Body of pancreas (tissue), 4 donors: ENCODE measurements around the gene PTPRN2. TPM values are rescaled to one million over a fixed set of nuclear protein-coding genes. Genes with fewer than 3 reads are reported as not detected.

ENCODE experiments used
- ATAC-seq: fragments of 150-250 bp; one replicate; pipeline ENCODE4 v1.9.1; 2016
- DNase-seq, 4 donors: peaks; one replicate each; pipeline ENCODE4 v3.0.0-alpha.2; 2019
- H3K27ac ChIP-seq, 4 donors: fragments of 200-600 bp; sonication (generic); 1 replicate in 3 of 4; 2 replicates in 1 of 4; pipeline versions ENCODE4 v1.5.1 to v1.6.1; 2016 to 2019; ENCODE audit warnings: mild to moderate bottlenecking in 1 of 4, mixed read lengths in 1 of 4, moderate library complexity in 1 of 4
- H3K27me3 ChIP-seq, 2 donors: fragments of 200-600 bp; sonication (generic); one replicate each; pipeline ENCODE4 v1.6.0; 2016; ENCODE audit warnings: mild to moderate bottlenecking in 1 of 2
- H3K36me3 ChIP-seq, 2 donors: fragments of 200-600 bp; sonication (generic); replicated peaks in 1 of 2; 2 replicates each; pipeline ENCODE4 v1.5.1; 2016; ENCODE audit warnings: low read depth in 2 of 2; ENCODE audit not compliant: insufficient read depth in 1 of 2
- H3K4me1 ChIP-seq: fragments of 200-600 bp; sonication (generic); one replicate; pipeline ENCODE4 v1.6.0; 2016
- H3K4me3 ChIP-seq, 2 donors: fragments of 200-600 bp; sonication (generic); 1 replicate in 1 of 2; 2 replicates in 1 of 2; pipeline ENCODE4 v1.5.1; 2016 to 2019
- H3K9me3 ChIP-seq, 3 donors: fragments of 200-600 bp; sonication (generic); 1 replicate in 2 of 3; 2 replicates in 1 of 3; pipeline ENCODE4 v1.5.1; 2016
- POLR2A ChIP-seq, 3 donors: fragments of 450-650 bp; IDR thresholded peaks; one replicate each; pipeline ENCODE4 v1.6.1; 2016; ENCODE audit warnings: antibody characterized with exemption in 3 of 3, mild to moderate bottlenecking in 2 of 3
- WGBS, 2 donors: methylation state at CpG; one replicate each; pipeline ENCODE4 v1.1.5; 2017; 5-methylcytosine and 5-hydroxymethylcytosine counted together
- intact Hi-C: fragments of 100-400 bp; cut with DNase I; formaldehyde crosslinking; loops from one replicate; pipeline ENCODE4 v1.15.1; 2023
- total RNA-seq, 2 donors: library from RNA; depleted of rRNA; stranded (reverse); fragments of >200 nt; gene quantifications; one replicate each; pipeline ENCODE4 v1.1.0, GENCODE V29; 2016
- TF ChIP-seq, protein P1 (sequence below), 7 experiments: fragments of 450-650 bp in 4 of 7; fragments of 200-600 bp in 3 of 7; sonication (generic) in 3 of 7; IDR thresholded peaks; one replicate each; pipeline ENCODE4 v1.5.1; 2016 to 2019; ENCODE audit warnings: antibody characterized with exemption in 7 of 7

PTPRN2 gene
- total RNA-seq, 2 donors from 2014 or later: 31.6 to 76.1 TPM

DNA sequence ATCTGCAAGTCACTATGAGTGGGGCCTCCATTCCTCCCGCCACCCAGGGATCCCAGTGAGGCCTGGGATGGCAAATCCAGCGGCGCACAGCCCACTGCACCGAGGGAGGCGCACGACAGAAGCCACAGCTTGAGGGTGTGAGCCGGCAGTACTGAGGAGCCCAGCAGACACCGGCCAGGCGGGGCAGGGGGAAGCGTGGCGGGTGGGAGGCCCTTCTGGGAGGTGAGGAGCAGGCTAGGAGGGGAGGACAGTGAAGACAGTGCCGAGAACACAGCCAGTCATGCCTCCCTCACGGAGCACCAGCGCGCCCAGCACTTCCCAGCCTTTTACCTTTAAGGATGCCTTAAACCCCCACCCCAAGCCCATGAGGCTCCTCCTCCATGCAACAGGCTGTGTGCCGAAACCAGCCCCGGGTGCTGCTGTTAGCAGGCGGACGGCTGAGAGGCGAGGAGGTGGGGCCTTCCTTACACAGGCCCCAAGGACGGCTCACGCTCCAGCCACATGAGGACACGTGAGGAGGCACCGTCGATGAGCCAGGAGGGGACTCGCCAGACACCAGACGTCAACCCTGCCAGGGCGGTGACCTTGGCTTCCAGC is 258.5 kb downstream of the PTPRN2 start:
- intact Hi-C loops: no loop called here
- no peaks in the 10 kb centered on the region for H3K36me3 ChIP-seq
- WGBS, 2 donors: 83 to 93% methylated on average over 14 to 28 of the region's 28 CpGs
- ATAC-seq: no peak
- H3K4me3 ChIP-seq: no peak overlapping the region
- DNase-seq: no peak
- H3K27me3 ChIP-seq: no peaks in the 10 kb centered on the region
- H3K27ac ChIP-seq: no peak overlapping the region
- H3K9me3 ChIP-seq: no peaks in the 10 kb centered on the region
- H3K4me1 ChIP-seq: no peaks in the 10 kb centered on the region
- TF ChIP-seq, protein P1, sequence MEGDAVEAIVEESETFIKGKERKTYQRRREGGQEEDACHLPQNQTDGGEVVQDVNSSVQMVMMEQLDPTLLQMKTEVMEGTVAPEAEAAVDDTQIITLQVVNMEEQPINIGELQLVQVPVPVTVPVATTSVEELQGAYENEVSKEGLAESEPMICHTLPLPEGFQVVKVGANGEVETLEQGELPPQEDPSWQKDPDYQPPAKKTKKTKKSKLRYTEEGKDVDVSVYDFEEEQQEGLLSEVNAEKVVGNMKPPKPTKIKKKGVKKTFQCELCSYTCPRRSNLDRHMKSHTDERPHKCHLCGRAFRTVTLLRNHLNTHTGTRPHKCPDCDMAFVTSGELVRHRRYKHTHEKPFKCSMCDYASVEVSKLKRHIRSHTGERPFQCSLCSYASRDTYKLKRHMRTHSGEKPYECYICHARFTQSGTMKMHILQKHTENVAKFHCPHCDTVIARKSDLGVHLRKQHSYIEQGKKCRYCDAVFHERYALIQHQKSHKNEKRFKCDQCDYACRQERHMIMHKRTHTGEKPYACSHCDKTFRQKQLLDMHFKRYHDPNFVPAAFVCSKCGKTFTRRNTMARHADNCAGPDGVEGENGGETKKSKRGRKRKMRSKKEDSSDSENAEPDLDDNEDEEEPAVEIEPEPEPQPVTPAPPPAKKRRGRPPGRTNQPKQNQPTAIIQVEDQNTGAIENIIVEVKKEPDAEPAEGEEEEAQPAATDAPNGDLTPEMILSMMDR (IDR thresholded peaks at IDR 0.05): no peak
- TF ChIP-seq POLR2A (IDR thresholded peaks at IDR 0.05): no peak

DNA sequence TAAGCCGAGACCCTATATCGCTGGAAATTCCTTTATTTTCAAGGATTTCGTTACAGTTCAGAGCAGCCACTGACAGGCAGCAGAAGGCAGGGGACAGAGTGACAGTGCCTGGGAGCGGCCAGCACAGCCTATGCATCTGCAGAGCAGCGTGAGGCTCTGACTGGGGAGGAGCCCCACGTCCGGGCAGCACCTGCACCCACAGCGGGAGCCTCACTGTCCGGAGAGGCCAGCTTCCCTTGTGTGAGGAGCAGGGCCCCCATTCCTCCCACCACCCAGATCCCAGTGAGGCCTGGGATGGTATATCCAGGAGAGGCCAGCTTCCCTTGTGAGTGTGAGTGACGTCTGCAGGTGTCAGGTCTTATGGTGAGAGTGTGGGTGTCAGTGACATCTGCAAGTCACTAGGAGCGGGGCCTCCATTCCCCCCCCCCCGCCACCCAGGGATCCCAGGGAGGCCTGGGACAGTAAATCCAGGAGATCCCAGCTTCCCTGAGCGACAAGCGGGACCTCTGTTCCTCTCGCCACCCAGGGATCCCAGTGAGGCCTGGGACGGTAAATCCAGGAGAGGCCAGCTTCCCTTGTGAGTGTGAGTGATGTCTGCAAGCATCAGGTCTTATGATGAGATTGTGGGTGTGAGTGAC is 259.1 kb downstream of the PTPRN2 start:
- H3K27ac ChIP-seq: no peak overlapping the region
- no peak for ATAC-seq
- H3K9me3 ChIP-seq: no peaks in the 10 kb centered on the region
- no peaks in the 10 kb centered on the region for H3K36me3 ChIP-seq
- no peak overlapping the region for H3K4me3 ChIP-seq
- intact Hi-C loops: no loop called here
- no peaks in the 10 kb centered on the region for H3K4me1 ChIP-seq
- no peaks in the 10 kb centered on the region for H3K27me3 ChIP-seq
- WGBS, 2 donors: 73 to 83% methylated on average over 8 to 16 of the region's 16 CpGs
- DNase-seq: no peak
- TF ChIP-seq, protein P1 (IDR thresholded peaks at IDR 0.05): no peak
- no peak for TF ChIP-seq POLR2A (IDR thresholded peaks at IDR 0.05)

DNA sequence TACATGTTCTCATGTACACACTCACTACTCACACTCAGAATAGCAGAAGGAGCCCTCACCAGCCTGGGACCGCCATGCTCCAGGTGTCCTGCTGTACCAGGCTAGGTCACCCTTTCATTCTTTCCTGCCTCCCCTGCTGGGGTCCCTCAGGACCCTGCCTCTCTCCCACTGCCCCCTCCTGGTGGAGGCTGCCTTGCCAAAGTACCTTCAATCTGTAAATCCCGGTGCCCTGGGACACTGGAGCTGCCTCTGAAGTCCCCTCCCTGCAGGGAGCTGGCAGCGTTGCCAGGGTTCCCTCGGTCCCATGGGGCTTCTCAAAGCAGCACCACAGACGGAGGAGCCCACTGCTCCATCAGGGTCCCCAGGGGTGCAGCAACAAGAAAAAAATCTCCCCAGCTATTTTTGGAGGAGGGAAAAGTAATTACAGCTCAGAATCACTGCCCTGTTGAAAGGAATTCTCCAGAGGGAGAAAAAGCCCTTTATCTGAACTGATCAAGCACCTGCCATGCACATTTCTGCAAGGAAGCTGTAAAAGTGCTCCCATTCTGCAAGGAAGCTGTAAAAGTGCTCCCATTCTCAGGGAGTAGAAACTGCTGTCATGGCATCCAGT is 259.9 kb downstream of the PTPRN2 start:
- 44 to 68% methylated on average over 3 to 4 of the region's 5 CpGs for WGBS, 2 donors

GRCh38 chr7:158327012-158327411 is 260.6 kb downstream of the PTPRN2 start:
- H3K9me3 ChIP-seq: no peaks in the 10 kb centered on the region
- intact Hi-C loops: no loop called here
- no peak overlapping the region for H3K4me3 ChIP-seq
- no peak for DNase-seq
- TF ChIP-seq, protein P1 (IDR thresholded peaks at IDR 0.05): no peak
- no peak for TF ChIP-seq POLR2A (IDR thresholded peaks at IDR 0.05)
- no peak overlapping the region for H3K27ac ChIP-seq
- 74 to 85% methylated on average over 4 of the region's 4 CpGs for WGBS, 2 donors
- no peaks in the 10 kb centered on the region for H3K4me1 ChIP-seq
- no peaks in the 10 kb centered on the region for H3K27me3 ChIP-seq
- no peaks in the 10 kb centered on the region for H3K36me3 ChIP-seq
- no peak for ATAC-seq

More for the DNA sequence above, 259.9 kb downstream of the PTPRN2 start:
- Histone ChIP-seq H3K4me3 (no peak overlapping the region), H3K27ac (no peak overlapping the region), H3K9me3 (no peaks in the 10 kb centered on the region), H3K36me3 (no peaks in the 10 kb centered on the region), H3K27me3 (no peaks in the 10 kb centered on the region), H3K4me1 (no peaks in the 10 kb centered on the region)
- TF ChIP-seq, protein P1 (IDR thresholded peaks at IDR 0.05): no peak
- TF ChIP-seq POLR2A (IDR thresholded peaks at IDR 0.05): no peak
- ATAC-seq (no peak), DNase-seq (no peak)
- intact Hi-C loops: no loop called here
